ENCODE data around the gene SPATA33. TPM values are rescaled to one million over a fixed set of nuclear protein-coding genes. Genes with fewer than 3 reads are reported as not detected.
A peak's percentile ranks its signal among the peaks of the same experiment; 100 is the strongest.

Gene SPATA33
- total RNA-seq, 1 experiment from 2014 or later, result 7.2 TPM

- ChIA-PET POLR2A (no interaction called here), CTCF (interaction anchor here (0.6 kb wide), 1 partner anchor 59 kb away, joined by 3 read pairs; no protein-coding TSS in a partner anchor)
- intact Hi-C loops (cut with micrococcal nuclease), result no loop called here
- Mint-ChIP-seq H3K27me3 (ENCODE audit: insufficient read depth, unreplicated experiment) (no peaks in the 10 kb centered on the region), H3K36me3 (ENCODE audit: insufficient read depth, unreplicated experiment) (peaks cover 42% of the 10 kb centered on the region), H3K4me3 (ENCODE audit: unreplicated experiment) (no peak overlapping the region), H3K9me3 (ENCODE audit: unreplicated experiment) (no peaks in the 10 kb centered on the region), H3K27ac (ENCODE audit: low read depth, unreplicated experiment) (peak overlapping the region; percentile 61), H3K4me1 (ENCODE audit: insufficient read depth, unreplicated experiment) (peaks cover 5% of the 10 kb centered on the region)
- no TSS peak for BruUV-seq (replicated peaks)
- no peak for TF ChIP-seq CTCF (IDR thresholded peaks at IDR 0.05; ENCODE audit: unreplicated experiment)
- peak; percentile 38 for DNase-seq (ENCODE audit: unreplicated experiment)
These were observed 10.7 kb upstream of the SPATA33 start for GRCh38 chr16:89646906-89647305.

- Mint-ChIP-seq H3K36me3 (ENCODE audit: insufficient read depth, unreplicated experiment) (peaks cover 44% of the 10 kb centered on the region), H3K27me3 (ENCODE audit: insufficient read depth, unreplicated experiment) (no peaks in the 10 kb centered on the region), H3K4me1 (ENCODE audit: insufficient read depth, unreplicated experiment) (peaks cover 5% of the 10 kb centered on the region), H3K4me3 (ENCODE audit: unreplicated experiment) (no peak overlapping the region), H3K27ac (ENCODE audit: low read depth, unreplicated experiment) (no peak overlapping the region), H3K9me3 (ENCODE audit: unreplicated experiment) (no peaks in the 10 kb centered on the region)
- ChIA-PET POLR2A (no interaction called here), CTCF (interaction anchor here (1.0 kb wide), 1 partner anchor 10 kb away, joined by 4 read pairs; no protein-coding TSS in a partner anchor)
- no peak for TF ChIP-seq CTCF (IDR thresholded peaks at IDR 0.05; ENCODE audit: unreplicated experiment)
- DNase-seq (ENCODE audit: unreplicated experiment), result no peak
- intact Hi-C loops (cut with micrococcal nuclease), result no loop called here
- no TSS peak for BruUV-seq (replicated peaks)
These were observed 6.1 kb upstream of the SPATA33 start for GRCh38 chr16:89651584-89651983.

GRCh38 chr16:89653656-89654295 is 3.9 kb upstream of the SPATA33 start:
- no peaks in the 10 kb centered on the region for H3K9me3 Mint-ChIP-seq (ENCODE audit: unreplicated experiment)
- intact Hi-C loops (cut with micrococcal nuclease), result no loop called here
- H3K36me3 Mint-ChIP-seq (ENCODE audit: insufficient read depth, unreplicated experiment), result peaks cover 38% of the 10 kb centered on the region
- BruUV-seq (replicated peaks), result no TSS peak
- CTCF ChIA-PET, result interaction anchor here (0.6 to 2.1 kb wide), 2 partner anchors 12 to 413 kb away, joined by 5 to 8 read pairs; no protein-coding TSS in a partner anchor
- TF ChIP-seq CTCF (IDR thresholded peaks at IDR 0.05; ENCODE audit: unreplicated experiment), result no peak
- no peak for DNase-seq (ENCODE audit: unreplicated experiment)
- peaks cover 5% of the 10 kb centered on the region for H3K4me1 Mint-ChIP-seq (ENCODE audit: insufficient read depth, unreplicated experiment)
- no peaks in the 10 kb centered on the region for H3K27me3 Mint-ChIP-seq (ENCODE audit: insufficient read depth, unreplicated experiment)
- no peak overlapping the region for H3K4me3 Mint-ChIP-seq (ENCODE audit: unreplicated experiment)
- H3K27ac Mint-ChIP-seq (ENCODE audit: low read depth, unreplicated experiment), result no peak overlapping the region
- POLR2A ChIA-PET, result no interaction called here

GRCh38 chr16:89655062-89655643 is 2.5 kb upstream of the SPATA33 start:
- no peak for TF ChIP-seq CTCF (IDR thresholded peaks at IDR 0.05; ENCODE audit: unreplicated experiment)
- peaks cover 7% of the 10 kb centered on the region for H3K4me1 Mint-ChIP-seq (ENCODE audit: insufficient read depth, unreplicated experiment)
- no peak for DNase-seq (ENCODE audit: unreplicated experiment)
- no TSS peak for BruUV-seq (replicated peaks)
- no peaks in the 10 kb centered on the region for H3K9me3 Mint-ChIP-seq (ENCODE audit: unreplicated experiment)
- H3K27me3 Mint-ChIP-seq (ENCODE audit: insufficient read depth, unreplicated experiment), result no peaks in the 10 kb centered on the region
- intact Hi-C loops (cut with micrococcal nuclease), result no loop called here
- no peak overlapping the region for H3K27ac Mint-ChIP-seq (ENCODE audit: low read depth, unreplicated experiment)
- ChIA-PET CTCF (interaction anchor here (0.5 to 0.8 kb wide), 4 partner anchors 19 to 58 kb away, joined by 3 to 5 read pairs (median 3); no protein-coding TSS in a partner anchor), POLR2A (interaction anchor here (0.6 kb wide), 1 partner anchor 22 kb away, joined by 3 read pairs; no protein-coding TSS in a partner anchor)
- peaks cover 31% of the 10 kb centered on the region for H3K36me3 Mint-ChIP-seq (ENCODE audit: insufficient read depth, unreplicated experiment)
- H3K4me3 Mint-ChIP-seq (ENCODE audit: unreplicated experiment), result no peak overlapping the region
